Neural cell (in vitro differentiated cells): ENCODE results near the gene MAN2B2.

ENCODE experiments used
- CTCF ChIP-seq: fragments of 450-650 bp; IDR thresholded peaks from 2 replicates; pipeline ENCODE4 v1.5.1; 2014; ENCODE audit warnings: antibody characterized with exemption, mild to moderate bottlenecking, moderate library complexity; ENCODE audit not compliant: poor library complexity, severe bottlenecking
- EP300 ChIP-seq: fragments of 450-650 bp; conservative IDR thresholded peaks from 2 replicates; pipeline ENCODE4 v1.6.1; 2014; ENCODE audit warnings: antibody characterized with exemption, mild to moderate bottlenecking, moderate library complexity; ENCODE audit not compliant: poor library complexity, severe bottlenecking
- EZH2 ChIP-seq: fragments of 200-600, 300-800 bp; shearing (Covaris generic), sonication (generic); IDR thresholded peaks from 2 replicates; pipeline ENCODE4 v1.6.1; 2014; ENCODE audit warnings: antibody characterized with exemption, low read length, borderline replicate concordance, mild to moderate bottlenecking; ENCODE audit not compliant: insufficient read depth, poor library complexity, severe bottlenecking
- MXI1 ChIP-seq: fragments of 450-650 bp; conservative IDR thresholded peaks from 2 replicates; pipeline ENCODE4 v1.6.1; 2014; ENCODE audit warnings: antibody characterized with exemption, mild to moderate bottlenecking; ENCODE audit not compliant: poor library complexity, severe bottlenecking
- POLR2AphosphoS5 ChIP-seq: IDR thresholded peaks from 2 replicates; pipeline ENCODE4 v1.6.1; 2012
- RAD21 ChIP-seq: fragments of 450-650 bp; conservative IDR thresholded peaks from 2 replicates; pipeline ENCODE4 v1.6.1; 2014; ENCODE audit warnings: antibody characterized with exemption, mild to moderate bottlenecking, moderate library complexity
- REST ChIP-seq: IDR thresholded peaks from 2 replicates; pipeline ENCODE4 v1.6.1; 2012; ENCODE audit warnings: borderline replicate concordance
- SMC3 ChIP-seq: fragments of 450-650 bp; conservative IDR thresholded peaks from 2 replicates; pipeline ENCODE4 v1.6.1; 2014; ENCODE audit warnings: antibody characterized with exemption, mild to moderate bottlenecking, moderate library complexity; ENCODE audit not compliant: poor library complexity
- TAF1 ChIP-seq: IDR thresholded peaks from 2 replicates; pipeline ENCODE4 v1.6.1; 2012; ENCODE audit warnings: low read depth

- TF ChIP-seq EP300 (no peak), SMC3 (no peak), CTCF (no peak), REST (no peak), TAF1 (no peak), EZH2 (no peak), POLR2AphosphoS5 (no peak), MXI1 (no peak), RAD21 (no peak)
Measured at GRCh38 chr4:6606465-6607235, 31.7 kb downstream of the MAN2B2 start.
